ENCODE data around the gene LAMTOR5. TPM values are rescaled to one million over a fixed set of nuclear protein-coding genes. Genes with fewer than 3 reads are reported as not detected.

The LAMTOR5 gene
- total and polyA plus RNA-seq, 2 of the 13 experiments (the other 11 are each of a cell fraction or from before 2014, with no cell fraction given): 96.7 to 400 TPM

- TF ChIP-seq HBP1 (CRISPR knock-in tag; IDR thresholded peaks at IDR 0.05; ENCODE audit: low read depth) (peak; percentile 91), ZNF747 (CRISPR knock-in tag; IDR thresholded peaks at IDR 0.05; ENCODE audit: borderline replicate concordance) (peak; percentile 95), THAP11 (CRISPR knock-in tag; IDR thresholded peaks at IDR 0.05) (peak; percentile 95), ZNF33A (CRISPR knock-in tag; IDR thresholded peaks at IDR 0.05; ENCODE audit: borderline replicate concordance) (no peak), MIER3 (CRISPR knock-in tag; IDR thresholded peaks at IDR 0.05; ENCODE audit: borderline replicate concordance) (peak; percentile 68; the same call in 1 of the 2 replicates), ZNF564 (CRISPR knock-in tag; IDR thresholded peaks at IDR 0.05) (peak; percentile 91), ZNF788 (CRISPR knock-in tag; IDR thresholded peaks at IDR 0.05; ENCODE audit: borderline replicate concordance) (peak; percentile 99), ZSCAN12 (CRISPR knock-in tag; IDR thresholded peaks at IDR 0.05) (0 out of 2 replicates have a peak, but pooled peaks have one; percentile 52), YY1 (IDR thresholded peaks at IDR 0.05; ENCODE audit: insufficient read depth, insufficient replicate concordance, low read depth, low read length) (peak; percentile 85), RXRB (CRISPR knock-in tag; IDR thresholded peaks at IDR 0.05; ENCODE audit: borderline replicate concordance) (peak; percentile 84), NFE2L1 (CRISPR knock-in tag; IDR thresholded peaks at IDR 0.05; ENCODE audit: borderline replicate concordance) (peak; percentile 52; the same call in 1 of the 2 replicates), TBX2 (CRISPR knock-in tag; IDR thresholded peaks at IDR 0.05; ENCODE audit: borderline replicate concordance) (peak; percentile 96), TCF12 (IDR thresholded peaks at IDR 0.05) (no peak), TCF12 (CRISPR knock-in tag; IDR thresholded peaks at IDR 0.05) (no peak), TMF1 (CRISPR knock-in tag; IDR thresholded peaks at IDR 0.05; ENCODE audit: low read depth) (peak; percentile 73), ZSCAN30 (CRISPR knock-in tag; IDR thresholded peaks at IDR 0.05) (no peak), CERS6 (CRISPR knock-in tag; IDR thresholded peaks at IDR 0.05) (0 out of 2 replicates have a peak, but pooled peaks have one; percentile 7), ZSCAN21 (CRISPR knock-in tag; IDR thresholded peaks at IDR 0.05; ENCODE audit: borderline replicate concordance) (peak; percentile 98), REL (CRISPR knock-in tag; conservative IDR thresholded peaks at IDR 0.05) (peak; percentile 92)
- TF ChIP-seq, protein P1, sequence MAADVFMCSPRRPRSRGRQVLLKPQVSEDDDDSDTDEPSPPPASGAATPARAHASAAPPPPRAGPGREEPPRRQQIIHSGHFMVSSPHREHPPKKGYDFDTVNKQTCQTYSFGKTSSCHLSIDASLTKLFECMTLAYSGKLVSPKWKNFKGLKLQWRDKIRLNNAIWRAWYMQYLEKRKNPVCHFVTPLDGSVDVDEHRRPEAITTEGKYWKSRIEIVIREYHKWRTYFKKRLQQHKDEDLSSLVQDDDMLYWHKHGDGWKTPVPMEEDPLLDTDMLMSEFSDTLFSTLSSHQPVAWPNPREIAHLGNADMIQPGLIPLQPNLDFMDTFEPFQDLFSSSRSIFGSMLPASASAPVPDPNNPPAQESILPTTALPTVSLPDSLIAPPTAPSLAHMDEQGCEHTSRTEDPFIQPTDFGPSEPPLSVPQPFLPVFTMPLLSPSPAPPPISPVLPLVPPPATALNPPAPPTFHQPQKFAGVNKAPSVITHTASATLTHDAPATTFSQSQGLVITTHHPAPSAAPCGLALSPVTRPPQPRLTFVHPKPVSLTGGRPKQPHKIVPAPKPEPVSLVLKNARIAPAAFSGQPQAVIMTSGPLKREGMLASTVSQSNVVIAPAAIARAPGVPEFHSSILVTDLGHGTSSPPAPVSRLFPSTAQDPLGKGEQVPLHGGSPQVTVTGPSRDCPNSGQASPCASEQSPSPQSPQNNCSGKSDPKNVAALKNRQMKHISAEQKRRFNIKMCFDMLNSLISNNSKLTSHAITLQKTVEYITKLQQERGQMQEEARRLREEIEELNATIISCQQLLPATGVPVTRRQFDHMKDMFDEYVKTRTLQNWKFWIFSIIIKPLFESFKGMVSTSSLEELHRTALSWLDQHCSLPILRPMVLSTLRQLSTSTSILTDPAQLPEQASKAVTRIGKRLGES (CRISPR knock-in tag; IDR thresholded peaks at IDR 0.05; ENCODE audit: borderline replicate concordance): 0 out of 2 replicates have a peak, but pooled peaks have one; percentile 29
These were observed at the start of gene LAMTOR5 (continued) for GRCh38 chr1:110407260-110408210.

Data from HepG2 (cell line).